Stomach (tissue), 9 donors: ENCODE measurements around the gene INSC. TPM values are rescaled to one million over a fixed set of nuclear protein-coding genes. Genes with fewer than 3 reads are reported as not detected.

Experiments used
- DNase-seq, 2 donors: peaks; one replicate each; pipeline versions ENCODE4 v3.0.0 to v3.0.0-alpha.2; 2013 to 2019
- H3K27ac ChIP-seq, 5 donors: fragments of 200-600 bp in 4 of 5; sonication (generic) in 4 of 5; one replicate each; pipeline ENCODE4 v1.5.1; 2013 to 2019; ENCODE audit warnings: mild to moderate bottlenecking in 1 of 5, moderate library complexity in 1 of 5
- H3K27me3 ChIP-seq, 3 donors: fragments of 200-600 bp; sonication (generic); one replicate each; pipeline ENCODE4 v1.5.1; 2017 to 2019; ENCODE audit warnings: mixed run types in 1 of 3
- H3K36me3 ChIP-seq, 4 donors: fragments of 200-600 bp; sonication (generic); 1 replicate in 3 of 4; 2 replicates in 1 of 4; pipeline ENCODE4 v1.5.1; 2016 to 2019
- H3K4me1 ChIP-seq, 4 donors: fragments of 200-600 bp; sonication (generic); one replicate each; pipeline ENCODE4 v1.5.1; 2016 to 2019
- H3K4me3 ChIP-seq, 4 donors: fragments of 200-600 bp; sonication (generic) in 3 of 4; one replicate each; pipeline ENCODE4 v1.5.1; 2016 to 2019; ENCODE audit warnings: mild to moderate bottlenecking in 1 of 4
- H3K9me3 ChIP-seq, 4 donors: fragments of 200-600 bp; sonication (generic); one replicate each; pipeline ENCODE4 v1.5.1; 2016 to 2019
- EP300 ChIP-seq: sonication (generic); formaldehyde crosslinking; IDR thresholded peaks from one replicate; pipeline ENCODE4 v1.6.1; 2017; ENCODE audit warnings: antibody characterized with exemption
- POLR2A ChIP-seq, 4 donors: fragments of 450-650 bp; IDR thresholded peaks; one replicate each; pipeline ENCODE4 v1.6.1; 2016; ENCODE audit warnings: antibody characterized with exemption in 4 of 4, control low read depth in 2 of 4, mild to moderate bottlenecking in 1 of 4, moderate library complexity in 1 of 4
- POLR2AphosphoS5 ChIP-seq, 3 donors: sonication (generic); formaldehyde crosslinking; IDR thresholded peaks; one replicate each; pipeline ENCODE4 v1.6.1; 2016; ENCODE audit warnings: antibody characterized with exemption in 3 of 3
- WGBS, 5 donors: extraction: QIAGEN DNeasy Blood & Tissue Kit in 3 of 5; methylation state at CpG; one replicate each; pipeline versions ENCODE4 v1.1.5 to v1.1.7; 2013 to 2018; 5-methylcytosine and 5-hydroxymethylcytosine counted together
- intact Hi-C: fragments of 100-400 bp; cut with DNase I; formaldehyde crosslinking; loops from one replicate; pipeline ENCODE4 v1.15.1; 2023; ENCODE audit warnings: low total_unique reads
- polyA plus RNA-seq, 3 donors: library from polyadenylated mRNA; stranded (reverse); fragments of 200-250 nt; gene quantifications; one replicate each; pipeline ENCODE4 v1.2.3, GENCODE V29; 2013
- total RNA-seq, 5 donors: library from RNA; depleted of rRNA; stranded (reverse); fragments of >200 nt; gene quantifications; one replicate each; pipeline versions ENCODE4 v1.1.0 to v1.2.3, GENCODE V29; 2014 to 2016
- TF ChIP-seq, protein P1 (sequence below), 7 experiments: fragments of 450-650 bp in 4 of 7; fragments of 200-600 bp in 3 of 7; sonication (generic) in 3 of 7; IDR thresholded peaks; one replicate each; pipeline ENCODE4 v1.5.1; 2016 to 2019; ENCODE audit warnings: antibody characterized with exemption in 7 of 7, control low read depth in 2 of 7, mild to moderate bottlenecking in 1 of 7
- donor health status: healthy with polysubstance abuse.
- donor health status: Bipolar disorder and iron deficiency.
- donor health status: healthy.

The INSC gene
- total and polyA plus RNA-seq, 8 donors = 0.75 to 23.2 (median 2.9) TPM; not detected in 1

DNA sequence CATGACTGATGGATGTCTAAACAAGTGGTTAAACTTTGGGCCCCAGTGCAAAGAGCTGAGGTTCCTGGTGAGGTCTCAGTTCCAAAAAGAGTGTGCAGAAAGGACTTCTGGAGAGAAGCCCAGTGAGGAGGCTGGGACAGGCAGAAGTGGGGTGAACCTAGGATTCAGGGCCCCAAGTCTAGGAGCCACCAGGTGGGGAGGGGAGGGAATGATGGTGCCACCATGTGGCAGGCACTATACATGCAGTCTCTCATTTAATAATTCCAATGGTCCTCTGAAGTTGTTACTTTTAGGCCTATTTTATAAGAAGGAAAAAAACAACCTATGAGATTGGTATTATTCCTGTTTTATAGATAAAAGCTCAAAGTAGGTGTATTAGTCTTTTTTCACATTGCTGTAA, 102.0 kb downstream of the INSC start:
- no peaks in the 10 kb centered on the region for H3K9me3 ChIP-seq
- H3K4me3 ChIP-seq = no peak overlapping the region
- no peak for TF ChIP-seq POLR2A (IDR thresholded peaks at IDR 0.05)
- TF ChIP-seq, protein P1, sequence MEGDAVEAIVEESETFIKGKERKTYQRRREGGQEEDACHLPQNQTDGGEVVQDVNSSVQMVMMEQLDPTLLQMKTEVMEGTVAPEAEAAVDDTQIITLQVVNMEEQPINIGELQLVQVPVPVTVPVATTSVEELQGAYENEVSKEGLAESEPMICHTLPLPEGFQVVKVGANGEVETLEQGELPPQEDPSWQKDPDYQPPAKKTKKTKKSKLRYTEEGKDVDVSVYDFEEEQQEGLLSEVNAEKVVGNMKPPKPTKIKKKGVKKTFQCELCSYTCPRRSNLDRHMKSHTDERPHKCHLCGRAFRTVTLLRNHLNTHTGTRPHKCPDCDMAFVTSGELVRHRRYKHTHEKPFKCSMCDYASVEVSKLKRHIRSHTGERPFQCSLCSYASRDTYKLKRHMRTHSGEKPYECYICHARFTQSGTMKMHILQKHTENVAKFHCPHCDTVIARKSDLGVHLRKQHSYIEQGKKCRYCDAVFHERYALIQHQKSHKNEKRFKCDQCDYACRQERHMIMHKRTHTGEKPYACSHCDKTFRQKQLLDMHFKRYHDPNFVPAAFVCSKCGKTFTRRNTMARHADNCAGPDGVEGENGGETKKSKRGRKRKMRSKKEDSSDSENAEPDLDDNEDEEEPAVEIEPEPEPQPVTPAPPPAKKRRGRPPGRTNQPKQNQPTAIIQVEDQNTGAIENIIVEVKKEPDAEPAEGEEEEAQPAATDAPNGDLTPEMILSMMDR (IDR thresholded peaks at IDR 0.05) = peak in 1 of 7 experiments; percentile 3
- no peaks in the 10 kb centered on the region for H3K4me1 ChIP-seq
- H3K27ac ChIP-seq = no peak overlapping the region
- H3K27me3 ChIP-seq = no peaks in the 10 kb centered on the region
- no peaks in the 10 kb centered on the region for H3K36me3 ChIP-seq
- intact Hi-C loops = no loop called here
- no peak for DNase-seq

GRCh38 chr11:15217416-15217815, 102.7 kb downstream of the INSC start:
- Histone ChIP-seq H3K9me3 (no peaks in the 10 kb centered on the region), H3K36me3 (no peaks in the 10 kb centered on the region), H3K4me3 (no peak overlapping the region), H3K27me3 (no peaks in the 10 kb centered on the region), H3K27ac (no peak overlapping the region), H3K4me1 (no peaks in the 10 kb centered on the region)
- WGBS, 5 donors = 72 to 84% (median 83%) methylated on average over 4 of the region's 4 CpGs
- intact Hi-C loops = no loop called here
- no peak for DNase-seq
- no peak for TF ChIP-seq POLR2A (IDR thresholded peaks at IDR 0.05)
- no peak for TF ChIP-seq EP300
- no peak for TF ChIP-seq POLR2AphosphoS5 (IDR thresholded peaks at IDR 0.05)
- TF ChIP-seq, protein P1 (IDR thresholded peaks at IDR 0.05) = no peak

DNA sequence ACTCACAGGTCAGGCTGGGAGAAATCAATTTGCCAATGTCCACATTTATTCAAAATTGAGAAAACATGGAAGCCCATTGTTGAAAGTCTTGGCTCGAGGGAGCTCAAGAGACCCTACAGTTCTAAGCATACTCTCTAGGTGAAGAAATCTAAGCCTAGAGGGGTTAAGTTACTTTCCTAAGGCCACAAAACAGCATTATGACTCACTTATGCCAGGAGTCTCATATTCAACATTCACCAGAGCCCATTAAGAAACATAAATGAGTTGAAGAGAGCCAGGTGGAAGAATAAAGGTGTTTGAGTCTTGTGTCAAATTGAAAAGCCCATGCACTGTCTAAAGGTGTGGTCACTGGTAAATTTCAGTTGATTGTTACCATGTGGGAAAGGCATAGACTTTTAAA, 108.1 kb downstream of the INSC start:
- Histone ChIP-seq H3K27me3 (no peaks in the 10 kb centered on the region), H3K9me3 (no peaks in the 10 kb centered on the region), H3K4me3 (no peak overlapping the region), H3K27ac (no peak overlapping the region), H3K36me3 (no peaks in the 10 kb centered on the region), H3K4me1 (no peaks in the 10 kb centered on the region)
- intact Hi-C loops = no loop called here
- TF ChIP-seq EP300 (no peak), POLR2A (IDR thresholded peaks at IDR 0.05) (no peak), POLR2AphosphoS5 (IDR thresholded peaks at IDR 0.05) (no peak)
- TF ChIP-seq, protein P1 (IDR thresholded peaks at IDR 0.05) = no peak
- DNase-seq = no peak
- 78 to 91% (median 86%) methylated on average over 1 of the region's 1 CpG for WGBS, 5 donors

DNA sequence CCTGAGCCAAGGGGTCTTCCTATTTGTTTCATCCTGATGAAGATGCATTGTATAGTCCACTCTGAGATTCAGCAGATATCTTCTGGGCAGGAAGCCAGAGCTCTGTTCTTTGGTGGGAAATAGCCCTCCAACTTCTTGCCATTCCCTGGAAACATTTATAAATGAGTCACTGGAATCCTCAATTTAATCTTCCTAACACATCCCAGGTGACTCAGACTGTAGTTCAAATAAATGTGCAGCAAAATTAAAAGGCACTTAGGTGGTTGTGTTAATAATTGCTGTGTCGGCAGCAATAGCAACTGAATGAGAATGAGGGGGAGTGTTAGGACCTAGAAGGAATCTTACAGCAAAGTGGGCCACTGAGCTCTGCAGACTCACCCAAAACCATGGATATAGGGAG, 108.6 kb downstream of the INSC start:
- H3K4me3 ChIP-seq = no peak overlapping the region
- no peak for TF ChIP-seq POLR2AphosphoS5 (IDR thresholded peaks at IDR 0.05)
- TF ChIP-seq, protein P1 (IDR thresholded peaks at IDR 0.05) = no peak
- no peaks in the 10 kb centered on the region for H3K9me3 ChIP-seq
- no peak overlapping the region for H3K27ac ChIP-seq
- H3K27me3 ChIP-seq = no peaks in the 10 kb centered on the region
- 46 to 72% (median 59%) methylated on average over 1 of the region's 1 CpG for WGBS, 5 donors
- intact Hi-C loops = no loop called here
- no peaks in the 10 kb centered on the region for H3K4me1 ChIP-seq
- DNase-seq = peak in 1 of 2 donors; percentile 48
- H3K36me3 ChIP-seq = no peaks in the 10 kb centered on the region

DNA sequence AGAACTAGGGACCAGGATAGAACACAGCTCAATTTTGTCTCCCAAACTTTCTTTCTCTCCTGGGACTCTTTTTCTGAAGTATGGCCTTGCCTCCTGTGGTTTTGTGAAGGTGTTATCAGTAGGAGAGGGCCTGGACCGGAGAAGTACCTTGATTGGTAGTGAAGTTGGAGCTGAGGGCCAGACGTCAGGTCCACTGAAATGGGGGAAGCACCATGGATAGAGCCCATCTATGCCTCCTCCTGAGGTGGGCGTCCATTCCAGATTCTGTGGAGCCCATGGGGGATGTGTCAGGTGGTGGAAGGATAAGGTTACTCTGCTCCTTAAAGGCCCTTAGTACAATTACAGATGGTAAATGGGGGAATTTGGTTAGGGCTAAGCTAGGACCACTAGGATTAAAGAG, 109.7 kb downstream of the INSC start:
- TF ChIP-seq EP300 (no peak), POLR2A (IDR thresholded peaks at IDR 0.05) (no peak), POLR2AphosphoS5 (IDR thresholded peaks at IDR 0.05) (no peak)
- TF ChIP-seq, protein P1 (IDR thresholded peaks at IDR 0.05) = no peak
- DNase-seq = no peak
- Histone ChIP-seq H3K27ac (no peak overlapping the region), H3K4me3 (no peak overlapping the region), H3K9me3 (no peaks in the 10 kb centered on the region), H3K36me3 (no peaks in the 10 kb centered on the region), H3K27me3 (no peaks in the 10 kb centered on the region), H3K4me1 (no peaks in the 10 kb centered on the region)
- 71 to 81% (median 73%) methylated on average over 3 of the region's 3 CpGs for WGBS, 5 donors
- intact Hi-C loops = no loop called here
